Left ventricle myocardium inferior (tissue), 1 donor: ENCODE results near the gene B3GALNT2. TPM values are rescaled to one million over a fixed set of nuclear protein-coding genes. Genes with fewer than 3 reads are reported as not detected.

Source experiments
- DNase-seq: peaks from one replicate; pipeline ENCODE4 v3.0.0-alpha.2; 2020
- H3K27ac ChIP-seq: fragments of 200-600 bp; replicated peaks from 2 replicates; pipeline ENCODE4 v1.8.0; 2021
- H3K27me3 ChIP-seq: fragments of 200-600 bp; 2 replicates; pipeline ENCODE4 v1.8.0; 2021; ENCODE audit warnings: low read depth
- H3K36me3 ChIP-seq: fragments of 200-600 bp; 2 replicates; pipeline ENCODE4 v1.8.0; 2021
- H3K4me1 ChIP-seq: fragments of 200-600 bp; 2 replicates; pipeline ENCODE4 v1.8.0; 2021
- H3K4me3 ChIP-seq: fragments of 200-600 bp; 2 replicates; pipeline ENCODE4 v1.8.0; 2021; ENCODE audit warnings: mild to moderate bottlenecking, moderate library complexity
- H3K9me3 ChIP-seq: fragments of 200-600 bp; replicated peaks from 2 replicates; pipeline ENCODE4 v1.8.0; 2021
- intact Hi-C: fragments of 100-400 bp; cut with micrococcal nuclease; formaldehyde crosslinking; loops from one replicate; pipeline ENCODE4 v1.11.0; 2022
- total RNA-seq: library from RNA; stranded (reverse); fragmentation: NEBNext Ultra II Directional; extraction: Animal tissue kit (Norgen Biotek cat#: 25700); gene quantifications from one replicate; pipeline ENCODE4 v1.2.1, GENCODE V29; 2021
- TF ChIP-seq, protein P1 (sequence below): fragments of 200-600 bp; IDR thresholded peaks from 2 replicates; pipeline ENCODE4 v1.8.0; 2021; ENCODE audit warnings: antibody characterized with exemption, mild to moderate bottlenecking, borderline replicate concordance
- donor health status: DM: no; HTN: yes; CAD: no; lungs with severe emphysema.

Gene B3GALNT2
- total RNA-seq, 1 donor from 2014 or later, result 23.0 TPM

DNA sequence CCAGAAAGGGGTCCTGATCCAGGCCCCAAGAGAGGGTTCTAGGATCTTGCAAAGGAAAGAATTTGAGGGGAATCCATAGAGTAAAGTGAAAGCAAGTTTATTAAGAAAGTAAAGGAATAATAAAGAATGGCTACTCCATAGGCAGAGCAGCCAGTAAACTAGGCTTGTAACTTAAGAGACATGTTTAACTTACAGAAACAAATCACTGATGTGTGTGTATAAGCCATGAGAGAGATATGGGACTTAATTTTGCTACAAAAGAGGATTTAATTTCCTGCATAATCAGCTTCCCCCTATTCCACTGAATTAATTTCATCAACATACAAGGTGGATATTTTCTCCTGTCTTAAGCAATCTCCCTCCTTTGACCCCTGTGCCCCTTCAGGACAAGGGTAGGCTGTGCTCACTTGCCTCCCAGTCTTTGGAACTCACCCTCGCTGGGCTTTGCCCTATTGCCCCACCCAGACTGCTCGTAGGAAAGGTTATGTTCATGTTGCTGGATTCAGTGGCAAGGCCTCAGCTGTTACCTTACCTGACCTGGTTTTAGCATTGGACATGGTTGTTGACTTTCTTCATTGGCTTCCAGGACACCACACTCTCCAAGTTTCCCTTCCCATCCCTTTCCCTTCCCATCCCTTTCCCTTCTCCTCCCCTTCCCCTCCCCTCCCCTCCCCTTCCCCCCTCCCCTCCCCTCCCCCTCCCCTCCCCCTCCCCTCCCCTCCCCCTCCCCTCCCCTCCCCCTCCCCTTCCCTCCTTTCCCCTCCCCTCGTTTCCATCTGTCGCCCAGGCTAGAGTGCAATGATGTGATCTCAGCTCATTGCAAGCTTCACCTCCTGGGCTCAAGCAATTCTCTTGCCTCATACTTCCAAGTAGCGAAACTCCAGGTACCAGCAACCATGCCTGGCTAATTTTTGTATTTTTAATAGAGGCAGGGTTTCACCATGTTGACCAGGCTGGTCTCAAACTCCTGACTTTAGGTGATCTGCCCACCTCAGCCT lies 92.5 kb downstream of the B3GALNT2 start:
- H3K9me3 ChIP-seq, result no peaks in the 10 kb centered on the region
- no peak for DNase-seq
- H3K4me1 ChIP-seq, result peaks cover 20% of the 10 kb centered on the region
- peak overlapping the region; percentile 18 for H3K27ac ChIP-seq
- H3K27me3 ChIP-seq, result no peaks in the 10 kb centered on the region
- intact Hi-C loops, result loop anchor here (10.0 kb wide), 1 partner anchor 307 kb away; no protein-coding TSS in a partner anchor
- H3K36me3 ChIP-seq, result peaks cover 8% of the 10 kb centered on the region
- TF ChIP-seq, protein P1, sequence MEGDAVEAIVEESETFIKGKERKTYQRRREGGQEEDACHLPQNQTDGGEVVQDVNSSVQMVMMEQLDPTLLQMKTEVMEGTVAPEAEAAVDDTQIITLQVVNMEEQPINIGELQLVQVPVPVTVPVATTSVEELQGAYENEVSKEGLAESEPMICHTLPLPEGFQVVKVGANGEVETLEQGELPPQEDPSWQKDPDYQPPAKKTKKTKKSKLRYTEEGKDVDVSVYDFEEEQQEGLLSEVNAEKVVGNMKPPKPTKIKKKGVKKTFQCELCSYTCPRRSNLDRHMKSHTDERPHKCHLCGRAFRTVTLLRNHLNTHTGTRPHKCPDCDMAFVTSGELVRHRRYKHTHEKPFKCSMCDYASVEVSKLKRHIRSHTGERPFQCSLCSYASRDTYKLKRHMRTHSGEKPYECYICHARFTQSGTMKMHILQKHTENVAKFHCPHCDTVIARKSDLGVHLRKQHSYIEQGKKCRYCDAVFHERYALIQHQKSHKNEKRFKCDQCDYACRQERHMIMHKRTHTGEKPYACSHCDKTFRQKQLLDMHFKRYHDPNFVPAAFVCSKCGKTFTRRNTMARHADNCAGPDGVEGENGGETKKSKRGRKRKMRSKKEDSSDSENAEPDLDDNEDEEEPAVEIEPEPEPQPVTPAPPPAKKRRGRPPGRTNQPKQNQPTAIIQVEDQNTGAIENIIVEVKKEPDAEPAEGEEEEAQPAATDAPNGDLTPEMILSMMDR, result no peak
- H3K4me3 ChIP-seq, result no peak overlapping the region

DNA sequence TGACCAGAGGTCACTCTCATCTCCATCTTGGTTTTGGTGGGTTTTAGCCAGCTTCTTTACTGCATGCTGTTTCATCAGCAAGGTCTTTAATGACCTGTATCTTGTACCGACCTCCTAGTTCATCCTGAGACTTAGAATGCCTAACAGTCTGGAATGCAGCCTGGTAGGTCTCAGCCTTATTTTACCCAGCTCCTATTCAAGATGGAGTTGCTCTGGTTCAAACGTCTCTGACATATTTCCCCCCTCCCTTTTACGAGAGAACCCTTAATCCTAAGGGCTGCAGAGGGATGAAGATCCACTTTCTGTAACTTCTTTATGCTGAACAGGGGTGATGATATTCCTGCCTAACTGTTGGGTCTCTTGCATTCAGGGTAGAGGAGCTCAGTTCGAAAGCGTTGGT lies 93.8 kb downstream of the B3GALNT2 start:
- Histone ChIP-seq H3K4me3 (no peak overlapping the region), H3K27me3 (no peaks in the 10 kb centered on the region), H3K4me1 (peaks cover 20% of the 10 kb centered on the region), H3K27ac (no peak overlapping the region), H3K9me3 (no peaks in the 10 kb centered on the region), H3K36me3 (peaks cover 8% of the 10 kb centered on the region)
- DNase-seq, result no peak
- TF ChIP-seq, protein P1, result no peak
- intact Hi-C loops, result loop anchor here (10.0 kb wide), 1 partner anchor 306 kb away; no protein-coding TSS in a partner anchor

DNA sequence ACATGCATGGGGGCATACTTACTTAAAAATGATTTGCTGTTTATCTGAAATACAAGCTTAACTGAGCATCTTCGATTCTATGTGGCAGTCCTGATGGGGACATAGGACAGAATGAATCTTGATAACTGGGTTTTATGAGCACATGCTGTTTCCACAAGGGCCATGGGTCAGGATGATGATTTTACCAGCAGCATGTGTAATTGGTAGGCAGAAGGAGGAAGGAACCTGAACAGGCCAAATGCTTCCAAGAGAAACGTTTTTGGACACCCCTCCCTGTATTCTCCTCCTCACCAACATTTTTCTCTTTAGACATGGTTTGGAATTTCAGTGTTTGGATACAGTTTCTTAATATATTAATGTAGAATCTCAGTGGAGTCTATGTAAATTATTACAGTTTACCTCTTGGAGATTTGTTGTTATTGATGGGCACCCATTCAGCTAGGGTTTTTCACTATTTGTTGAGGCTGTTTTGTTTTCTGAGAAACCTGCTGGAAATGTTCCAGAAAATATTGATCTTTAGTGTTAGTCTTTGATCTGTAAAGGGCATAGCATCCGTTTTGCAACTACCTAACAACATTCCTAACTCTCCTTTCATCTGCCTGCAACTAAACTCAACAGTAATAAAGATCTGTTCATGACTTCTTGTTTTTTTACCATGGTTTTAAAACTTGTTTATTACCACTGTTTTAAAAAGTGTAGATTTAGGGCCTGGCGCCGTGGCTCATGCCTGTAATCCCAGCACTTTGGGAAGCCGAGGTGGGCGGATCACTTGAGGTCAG lies 95.0 kb downstream of the B3GALNT2 start:
- no peaks in the 10 kb centered on the region for H3K9me3 ChIP-seq
- H3K4me3 ChIP-seq, result no peak overlapping the region
- no peaks in the 10 kb centered on the region for H3K27me3 ChIP-seq
- intact Hi-C loops, result no loop called here
- TF ChIP-seq, protein P1, result no peak
- H3K4me1 ChIP-seq, result peaks cover 20% of the 10 kb centered on the region
- no peak for DNase-seq
- H3K27ac ChIP-seq, result no peak overlapping the region
- no peaks in the 10 kb centered on the region for H3K36me3 ChIP-seq

DNA sequence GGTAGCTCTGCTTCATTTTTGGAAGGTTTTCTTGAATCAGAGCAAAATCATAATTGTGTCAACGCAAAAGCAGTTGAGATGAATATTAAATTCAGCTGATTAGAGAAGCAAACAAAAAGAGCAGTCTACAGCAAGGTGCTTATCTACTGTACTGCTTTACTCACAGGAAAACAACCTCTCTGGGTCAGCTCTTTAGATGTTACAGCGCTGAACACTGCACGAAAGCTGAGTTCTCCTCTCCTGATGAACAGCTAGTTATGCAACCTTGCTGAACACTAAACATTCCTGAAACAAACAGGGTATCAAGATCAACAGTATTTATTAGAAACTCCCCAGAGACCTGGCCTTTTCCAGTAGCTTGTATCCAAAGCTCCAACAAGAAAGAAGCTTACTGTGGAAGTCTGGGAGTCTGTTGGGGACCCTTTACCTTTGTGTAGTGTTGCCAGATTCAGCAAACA lies 95.7 kb downstream of the B3GALNT2 start:
- no peak overlapping the region for H3K4me3 ChIP-seq
- no peak overlapping the region for H3K27ac ChIP-seq
- no peak for DNase-seq
- no peaks in the 10 kb centered on the region for H3K9me3 ChIP-seq
- peaks cover 20% of the 10 kb centered on the region for H3K4me1 ChIP-seq
- H3K27me3 ChIP-seq, result no peaks in the 10 kb centered on the region
- TF ChIP-seq, protein P1, result no peak
- intact Hi-C loops, result no loop called here
- peaks cover 5% of the 10 kb centered on the region for H3K36me3 ChIP-seq

DNA sequence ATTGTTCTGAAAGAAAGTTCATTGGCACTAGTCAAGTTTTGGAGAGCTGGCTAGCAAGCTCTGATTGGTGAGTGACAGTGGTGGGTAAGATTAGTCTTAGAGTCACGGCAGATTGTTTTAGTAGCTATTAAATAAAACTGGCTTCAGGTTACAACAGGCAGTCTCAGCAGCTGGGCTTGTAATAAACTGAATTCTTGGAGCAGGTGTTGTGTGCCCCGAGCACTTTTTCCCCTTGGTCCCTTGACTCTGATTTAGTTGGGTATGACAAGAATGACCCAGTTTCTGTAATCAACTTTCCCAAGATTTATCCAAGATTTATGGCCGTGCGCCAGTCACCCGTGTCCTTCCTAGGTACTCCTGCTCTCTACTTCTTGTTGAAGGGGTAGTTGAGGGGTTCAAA lies 96.8 kb downstream of the B3GALNT2 start:
- TF ChIP-seq, protein P1, result no peak
- peaks cover 15% of the 10 kb centered on the region for H3K36me3 ChIP-seq
- no peaks in the 10 kb centered on the region for H3K9me3 ChIP-seq
- DNase-seq, result no peak
- H3K4me3 ChIP-seq, result no peak overlapping the region
- intact Hi-C loops, result no loop called here
- no peak overlapping the region for H3K27ac ChIP-seq
- peaks cover 20% of the 10 kb centered on the region for H3K4me1 ChIP-seq
- H3K27me3 ChIP-seq, result no peaks in the 10 kb centered on the region
